GM12878 (cell line): Measurements from ENCODE around the gene CAMTA1. TPM values are rescaled to one million over a fixed set of nuclear protein-coding genes. Genes with fewer than 3 reads are reported as not detected.

Experiments
- ATAC-seq: fragments of 200-7000 bp; cut with Tn5 transposase; 3 replicates; pipeline ENCODE4 v1.9.1; 2020; ENCODE audit warnings: mild to moderate bottlenecking, moderate library complexity
- BruUV-seq: library from RNA; stranded (reverse); fragments of 400-500 nt; replicated peaks from 2 replicates; lab custom pipeline; 2021; lab: Mats Ljungman, UMichigan
- CTCF ChIA-PET: fragments of 300-600 bp; sonication (Branson Sonifier 250); formaldehyde crosslinking; extraction: SDS; loops from one replicate; lab custom pipeline; 2021; ENCODE audit warnings: inconsistent platforms; lab: Yijun Ruan, JAX
- POLR2A ChIA-PET: fragments of 350-600 bp; formaldehyde crosslinking; extraction: SDS; loops from one replicate; lab custom pipeline; 2021; ENCODE audit warnings: inconsistent platforms; lab: Charles Lee
- RAD21 ChIA-PET: fragments of 300-600 bp; sonication (Branson Sonifier 250); formaldehyde crosslinking; loops from one replicate; lab custom pipeline; 2023; ENCODE audit warnings: antibody characterized with exemption; ENCODE audit not compliant: unreplicated experiment; lab: Charles Lee
- SMC1A ChIA-PET: fragments of 300-600 bp; sonication (Branson Sonifier 250); formaldehyde crosslinking; loops from one replicate; lab custom pipeline; 2023; ENCODE audit not compliant: unreplicated experiment, uncharacterized antibody; lab: Charles Lee
- DNase-seq: peaks from one replicate; pipeline ENCODE4 v3.0.0-alpha.2; 2011; ENCODE audit warnings: low read depth, low spot score
- FAIRE-seq: peaks from 3 replicates; lab custom pipeline; 2011; peaks lifted over from hg19 to GRCh38; lab: Jason Lieb, UNC
- H2AFZ ChIP-seq: 2 replicates; pipeline ENCODE4 v1.6.0; 2011; ENCODE audit warnings: low read depth, low read length, control low read depth; ENCODE audit not compliant: control insufficient read depth
- H3K27ac ChIP-seq: 2 replicates; pipeline ENCODE4 v1.5.1; 2011; ENCODE audit warnings: control low read depth; ENCODE audit not compliant: control insufficient read depth, insufficient read depth
- H3K27me3 ChIP-seq, 2 experiments: replicated peaks in 1 of 2; 2 replicates each; pipeline versions ENCODE4 v1.6.0 to v1.6.1; 2011; ENCODE audit warnings: low read length in 1 of 2; ENCODE audit not compliant: control insufficient read depth in 2 of 2, insufficient read depth in 2 of 2
- H3K36me3 ChIP-seq, 2 experiments: 2 replicates each; pipeline ENCODE4 v1.5.1; 2011; ENCODE audit warnings: low read length in 1 of 2; ENCODE audit not compliant: control insufficient read depth in 2 of 2, insufficient read depth in 2 of 2
- H3K4me1 ChIP-seq: 2 replicates; pipeline ENCODE4 v1.6.1; 2011; ENCODE audit warnings: mild to moderate bottlenecking, low read length, moderate library complexity, mixed read lengths; ENCODE audit not compliant: control insufficient read depth, insufficient read depth
- H3K4me2 ChIP-seq: 2 replicates; pipeline ENCODE4 v1.6.0; 2011; ENCODE audit warnings: control low read depth; ENCODE audit not compliant: control insufficient read depth, insufficient read depth
- H3K4me3 ChIP-seq: fragments of 200-600 bp; sonication (generic); 2 replicates; pipeline ENCODE4 v1.5.1; 2016
- H3K79me2 ChIP-seq: 2 replicates; pipeline ENCODE4 v1.6.0; 2011; ENCODE audit warnings: low read length; ENCODE audit not compliant: control insufficient read depth, insufficient read depth
- H3K9ac ChIP-seq: 2 replicates; pipeline ENCODE4 v1.8.0; 2011; ENCODE audit warnings: low read length, control low read depth, mixed read lengths; ENCODE audit not compliant: control insufficient read depth, insufficient read depth
- H3K9me3 ChIP-seq: replicated peaks from 3 replicates; pipeline ENCODE4 v1.5.1; 2011; ENCODE audit warnings: mild to moderate bottlenecking, low read length; ENCODE audit not compliant: control insufficient read depth, insufficient read depth
- H4K20me1 ChIP-seq: 2 replicates; pipeline ENCODE4 v1.6.0; 2011; ENCODE audit not compliant: control insufficient read depth, insufficient read depth
- CBFB ChIP-seq: IDR thresholded peaks from 2 replicates; pipeline ENCODE4 v1.6.1; 2016; ENCODE audit warnings: antibody characterized with exemption, low read depth
- CREM ChIP-seq: IDR thresholded peaks from 2 replicates; pipeline ENCODE4 v1.6.1; 2014; ENCODE audit warnings: antibody characterized with exemption, low read depth
- DPF2 ChIP-seq: fragments of 450-650 bp; IDR thresholded peaks from 2 replicates; pipeline ENCODE4 v1.6.1; 2017; ENCODE audit warnings: mild to moderate bottlenecking
- EGR1 ChIP-seq, 2 experiments: IDR thresholded peaks; 1 replicate in 1 of 2; 2 replicates in 1 of 2; pipeline ENCODE4 v1.6.1; 2011 to 2012; ENCODE audit warnings: low read depth in 2 of 2, low read length in 2 of 2, borderline replicate concordance in 1 of 2, mild to moderate bottlenecking in 1 of 2, moderate library complexity in 1 of 2
- IKZF2 ChIP-seq, 2 experiments: fragments of 450-650 bp; IDR thresholded peaks; 2 replicates each; pipeline ENCODE4 v1.6.1; 2017; ENCODE audit warnings: mild to moderate bottlenecking in 2 of 2, moderate library complexity in 2 of 2
- NFXL1 ChIP-seq: fragments of 450-650 bp; IDR thresholded peaks from 2 replicates; pipeline ENCODE4 v1.6.1; 2017; ENCODE audit warnings: antibody characterized with exemption, mild to moderate bottlenecking, borderline replicate concordance
- RB1 ChIP-seq: fragments of 450-650 bp; formaldehyde crosslinking; IDR thresholded peaks from 2 replicates; pipeline ENCODE4 v1.6.1; 2017; ENCODE audit warnings: mild to moderate bottlenecking, borderline replicate concordance
- SIX5 ChIP-seq: IDR thresholded peaks from 2 replicates; pipeline ENCODE4 v1.6.1; 2011; ENCODE audit warnings: mild to moderate bottlenecking, low read depth, low read length, moderate library complexity; ENCODE audit not compliant: severe bottlenecking
- SMARCA5 ChIP-seq: fragments of 450-650 bp; IDR thresholded peaks from 2 replicates; pipeline ENCODE4 v1.6.1; 2017; ENCODE audit warnings: mild to moderate bottlenecking
- SRF ChIP-seq, 2 experiments: IDR thresholded peaks; 2 replicates each; pipeline ENCODE4 v1.6.1; 2011; ENCODE audit warnings: low read depth in 2 of 2, low read length in 2 of 2, mild to moderate bottlenecking in 1 of 2, moderate library complexity in 1 of 2
- TARDBP ChIP-seq: IDR thresholded peaks from 2 replicates; pipeline ENCODE4 v1.6.1; 2016; ENCODE audit warnings: borderline replicate concordance
- ZNF217 ChIP-seq: fragments of 450-650 bp; IDR thresholded peaks from 2 replicates; pipeline ENCODE4 v1.6.1; 2017; ENCODE audit warnings: antibody characterized with exemption, mild to moderate bottlenecking
- ZNF622 ChIP-seq: fragments of 450-650 bp; IDR thresholded peaks from 2 replicates; pipeline ENCODE4 v1.6.1; 2017; ENCODE audit warnings: mild to moderate bottlenecking, inconsistent platforms
- ZZZ3 ChIP-seq: IDR thresholded peaks from 2 replicates; pipeline ENCODE4 v1.6.1; 2011; ENCODE audit warnings: low read depth; ENCODE audit not compliant: control insufficient read depth, insufficient read length
- WGBS: methylation state at CpG from one replicate; pipeline ENCODE4 v1.1.6; 2016; ENCODE audit warnings: low lambda C conversion rate; ENCODE audit not compliant: insufficient replicate concordance, insufficient coverage; ENCODE audit errors: missing lambda C conversion rate; 5-methylcytosine and 5-hydroxymethylcytosine counted together
- in situ Hi-C: fragments of 300-500 bp; cut with MboI; formaldehyde crosslinking; loops from 9 replicates; pipeline ENCODE4 v1.14.3; 2018; ENCODE audit warnings: mixed read lengths
- intact Hi-C: fragments of 100-400 bp; cut with micrococcal nuclease; formaldehyde crosslinking; loops from one replicate; pipeline ENCODE4 v1.14.2; 2022; ENCODE audit not compliant: unreplicated experiment
- polyA plus RNA-seq, 11 experiments: library from polyadenylated mRNA; depleted of rRNA in 4 of 11; unstranded in 6 of 11; stranded (reverse) in 5 of 11; fragments of >200 nt; fragmentation: Nextera tagmentation in 4 of 11; fragmentation: Illumina TruSeq in 1 of 11; extraction: Ambion mirVana in 4 of 11; extraction: Trizol in 1 of 11; gene quantifications; 1 replicate in 1 of 11; 2 replicates in 10 of 11; pipeline versions ENCODE4 v1.2.1 to v1.2.3, GENCODE V29; 2011 to 2016; ENCODE audit warnings: inconsistent platforms in 2 of 11, missing spikeins in 2 of 11, low read depth in 1 of 11
- total RNA-seq, 4 experiments: library from RNA; depleted of rRNA in 3 of 4; stranded (reverse); fragments of >200 nt in 3 of 4; fragmentation: Illumina TruSeq in 1 of 4; extraction: Trizol in 1 of 4; gene quantifications; 2 replicates each; pipeline versions ENCODE4 v1.2.1 to v1.2.3, GENCODE V29; 2013 to 2021
- TF ChIP-seq, protein P1 (sequence below): IDR thresholded peaks from 2 replicates; pipeline ENCODE4 v1.6.1; 2011; ENCODE audit warnings: borderline replicate concordance, low read depth, mild to moderate bottlenecking, moderate library complexity, low read length; ENCODE audit not compliant: insufficient read depth, poor library complexity, severe bottlenecking
- TF ChIP-seq, protein P2 (sequence below): fragments of 450-650 bp; IDR thresholded peaks from 2 replicates; pipeline ENCODE4 v1.6.1; 2017; ENCODE audit warnings: mild to moderate bottlenecking, low read depth, inconsistent platforms; ENCODE audit not compliant: poor library complexity, severe bottlenecking

CAMTA1 gene
- total and polyA plus RNA-seq, 10 of the 15 experiments (the other 5 are each of a cell fraction or from before 2014, with no cell fraction given) = 37.7 to 148 (median 76.4) TPM

DNA sequence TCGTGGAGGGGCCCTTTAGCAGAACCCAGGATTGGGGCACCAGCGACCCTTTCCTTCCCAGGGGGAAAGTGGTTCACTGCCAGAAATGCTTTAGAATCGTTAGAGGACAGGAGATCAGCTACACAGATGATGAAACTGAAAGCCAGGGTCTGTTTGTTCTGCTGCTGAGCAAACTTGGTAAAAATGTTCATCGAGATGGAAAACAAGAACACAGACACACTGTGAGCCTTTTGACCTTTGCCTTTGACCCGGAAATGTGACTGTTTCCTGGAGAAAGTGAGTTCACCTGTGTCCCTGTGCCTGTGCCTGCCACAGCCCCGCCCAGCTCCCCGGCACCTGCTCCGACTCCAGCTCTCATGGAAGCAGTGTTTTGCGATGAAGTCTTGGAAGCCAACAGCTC is 234.3 kb downstream of the CAMTA1 start:
- WGBS = 41% methylated on average over 9 of the region's 9 CpGs
- Histone ChIP-seq H3K4me2 (no peak overlapping the region; the same call in 1 of the 2 replicates), H3K4me1 (no peaks in the 10 kb centered on the region), H3K9me3 (no peaks in the 10 kb centered on the region), H3K36me3 (no peaks in the 10 kb centered on the region), H3K27me3 (peaks cover 1 to 3% of the 10 kb centered on the region in 2 experiments; a peak in 2 of 4 replicates), H3K9ac (no peak overlapping the region), H2AFZ (no peak overlapping the region), H3K27ac (no peak overlapping the region), H3K79me2 (no peaks in the 10 kb centered on the region), H4K20me1 (no peaks in the 10 kb centered on the region), H3K4me3 (no peak overlapping the region)
- DNase-seq (no peak), ATAC-seq (no peak), FAIRE-seq (no peak)
- ChIA-PET RAD21 (no interaction called here), SMC1A (no interaction called here), CTCF (no interaction called here), POLR2A (no interaction called here)
- BruUV-seq = no TSS peak
- intact Hi-C loops = no loop called here
- no peak for TF ChIP-seq IKZF2 (IDR thresholded peaks at IDR 0.05)
- TF ChIP-seq CREM = no peak
- TF ChIP-seq RB1 = no peak
- TF ChIP-seq, protein P1, sequence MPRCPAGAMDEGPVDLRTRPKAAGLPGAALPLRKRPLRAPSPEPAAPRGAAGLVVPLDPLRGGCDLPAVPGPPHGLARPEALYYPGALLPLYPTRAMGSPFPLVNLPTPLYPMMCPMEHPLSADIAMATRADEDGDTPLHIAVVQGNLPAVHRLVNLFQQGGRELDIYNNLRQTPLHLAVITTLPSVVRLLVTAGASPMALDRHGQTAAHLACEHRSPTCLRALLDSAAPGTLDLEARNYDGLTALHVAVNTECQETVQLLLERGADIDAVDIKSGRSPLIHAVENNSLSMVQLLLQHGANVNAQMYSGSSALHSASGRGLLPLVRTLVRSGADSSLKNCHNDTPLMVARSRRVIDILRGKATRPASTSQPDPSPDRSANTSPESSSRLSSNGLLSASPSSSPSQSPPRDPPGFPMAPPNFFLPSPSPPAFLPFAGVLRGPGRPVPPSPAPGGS = no peak
- no peak for TF ChIP-seq SIX5
- no peak for TF ChIP-seq ZZZ3
- TF ChIP-seq NFXL1 = no peak
- in situ Hi-C loops = no loop called here

DNA sequence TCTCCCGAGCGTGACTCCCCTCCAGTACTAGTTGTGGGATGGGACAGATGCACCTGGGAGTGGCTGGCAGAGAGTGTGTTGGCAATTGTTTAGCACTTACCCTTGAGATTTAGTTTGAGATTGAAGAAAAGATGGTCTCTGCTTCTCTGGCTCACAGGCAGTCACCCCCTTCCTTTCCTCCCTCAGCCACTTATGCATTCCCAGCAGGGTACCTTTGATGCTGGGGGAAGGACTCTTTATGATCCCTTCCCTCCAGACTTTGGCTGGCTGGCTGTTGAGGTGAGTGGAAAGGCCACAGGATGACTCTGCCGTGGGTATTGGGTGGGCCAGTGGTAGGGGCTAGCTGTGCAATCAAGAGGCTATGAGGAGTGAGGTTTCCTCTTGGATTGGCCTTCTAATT is 236.8 kb downstream of the CAMTA1 start:
- POLR2A ChIA-PET = no interaction called here
- no peak for TF ChIP-seq TARDBP
- no peak for TF ChIP-seq DPF2
- no peak for TF ChIP-seq SMARCA5
- no peak for TF ChIP-seq ZNF217
- TF ChIP-seq SRF (IDR thresholded peaks at IDR 0.05; ENCODE audit: low read depth in 2 of 2, low read length in 2 of 2) = no peak
- no peak for TF ChIP-seq CBFB
- no peak for TF ChIP-seq EGR1 (IDR thresholded peaks at IDR 0.05; ENCODE audit: borderline replicate concordance in 1 of 2, low read depth in 2 of 2, low read length in 2 of 2)
- TF ChIP-seq, protein P2, sequence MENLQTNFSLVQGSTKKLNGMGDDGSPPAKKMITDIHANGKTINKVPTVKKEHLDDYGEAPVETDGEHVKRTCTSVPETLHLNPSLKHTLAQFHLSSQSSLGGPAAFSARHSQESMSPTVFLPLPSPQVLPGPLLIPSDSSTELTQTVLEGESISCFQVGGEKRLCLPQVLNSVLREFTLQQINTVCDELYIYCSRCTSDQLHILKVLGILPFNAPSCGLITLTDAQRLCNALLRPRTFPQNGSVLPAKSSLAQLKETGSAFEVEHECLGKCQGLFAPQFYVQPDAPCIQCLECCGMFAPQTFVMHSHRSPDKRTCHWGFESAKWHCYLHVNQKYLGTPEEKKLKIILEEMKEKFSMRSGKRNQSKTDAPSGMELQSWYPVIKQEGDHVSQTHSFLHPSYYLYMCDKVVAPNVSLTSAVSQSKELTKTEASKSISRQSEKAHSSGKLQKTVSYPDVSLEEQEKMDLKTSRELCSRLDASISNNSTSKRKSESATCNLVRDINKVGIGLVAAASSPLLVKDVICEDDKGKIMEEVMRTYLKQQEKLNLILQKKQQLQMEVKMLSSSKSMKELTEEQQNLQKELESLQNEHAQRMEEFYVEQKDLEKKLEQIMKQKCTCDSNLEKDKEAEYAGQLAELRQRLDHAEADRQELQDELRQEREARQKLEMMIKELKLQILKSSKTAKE = no peak
- no peak for TF ChIP-seq ZNF622

More for the DNA sequence above, 236.8 kb downstream of the CAMTA1 start:
- SMC1A ChIA-PET = interaction anchor here (1.0 kb wide), 1 partner anchor 146 kb away, joined by 3 read pairs; no protein-coding TSS in a partner anchor
- Histone ChIP-seq H4K20me1 (no peaks in the 10 kb centered on the region), H3K4me2 (no peak overlapping the region), H3K27me3 (peaks cover 0 to 3% of the 10 kb centered on the region in 2 experiments; a peak in 1 of 4 replicates), H3K9ac (no peak overlapping the region), H3K4me1 (no peaks in the 10 kb centered on the region), H2AFZ (no peak overlapping the region), H3K36me3 (no peaks in the 10 kb centered on the region), H3K9me3 (no peaks in the 10 kb centered on the region), H3K79me2 (no peaks in the 10 kb centered on the region), H3K27ac (no peak overlapping the region), H3K4me3 (no peak overlapping the region)
- intact Hi-C loops = no loop called here
- CTCF ChIA-PET = no interaction called here
- ATAC-seq (no peak), FAIRE-seq (no peak), DNase-seq (no peak)
- RAD21 ChIA-PET = no interaction called here
- in situ Hi-C loops = no loop called here
- 4% methylated on average over 3 of the region's 3 CpGs for WGBS
- BruUV-seq = no TSS peak
